ENCODE data around the gene RIPOR3.

DNA sequence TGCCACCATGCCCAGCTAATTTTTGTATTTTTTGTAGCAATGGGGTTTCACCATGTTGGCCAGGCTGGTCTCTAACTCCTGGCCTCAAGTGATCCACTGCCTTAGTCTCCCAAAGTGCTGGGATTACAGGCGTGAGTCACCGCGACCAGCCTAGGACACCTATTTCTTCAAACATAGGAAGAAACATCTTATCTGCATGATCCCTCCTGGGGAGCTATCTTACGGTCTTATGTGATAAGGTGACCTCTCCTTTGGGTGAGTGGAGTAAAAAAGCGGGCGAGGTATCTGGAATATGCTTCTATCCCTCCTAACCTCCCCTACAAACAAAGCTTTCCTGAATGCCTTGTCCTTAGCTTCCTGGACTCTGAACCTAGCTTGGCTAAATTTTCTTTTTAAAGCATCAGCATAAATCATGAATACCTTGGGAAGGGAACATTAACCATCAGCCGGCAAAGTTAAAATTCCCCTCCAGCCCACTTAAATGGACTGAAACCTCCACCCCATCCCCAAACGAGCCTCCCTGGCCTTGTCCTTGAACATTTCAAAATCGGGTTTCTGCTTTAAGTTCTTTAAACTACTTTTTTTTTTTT is 24.5 kb downstream of the RIPOR3 start:
- TF ChIP-seq ARNT (IDR thresholded peaks at IDR 0.05) = no peak
- TF ChIP-seq NFRKB (IDR thresholded peaks at IDR 0.05; ENCODE audit: low read depth) = no peak
- TF ChIP-seq NCOA6 (IDR thresholded peaks at IDR 0.05) = no peak
- TF ChIP-seq TBP (optimal IDR thresholded peaks at IDR 0.05; ENCODE audit: low read depth, low read length) = no peak
- TF ChIP-seq ZBTB7A (IDR thresholded peaks at IDR 0.05; ENCODE audit: borderline replicate concordance, control insufficient read depth, low read depth, low read length) = no peak
- no peak for TF ChIP-seq CTCF (IDR thresholded peaks at IDR 0.05 in 2 of 3, conservative IDR thresholded peaks at IDR 0.05 in 1 of 3; ENCODE audit: insufficient read depth in 2 of 3, low read depth in 1 of 3, low read length in 3 of 3)
- TF ChIP-seq POLR2AphosphoS5 (IDR thresholded peaks at IDR 0.05; ENCODE audit: control insufficient read depth, insufficient read depth, low read depth, low read length) = no peak

Data from K562 (cell line).